Measurements from ENCODE around the gene WNT8A.
A peak's percentile ranks its signal among the peaks of the same experiment; 100 is the strongest.
"Not testable (repeated sequence)": the region's sequence is repeated elsewhere in the genome, so short reads cannot be mapped to it uniquely, and the experiment has no call there.

Gene WNT8A

GRCh38 chr5:138083702-138084101, at the start of gene WNT8A:
TSS of gene WNT8A (plus strand) at chr5:138084033. CDS start at chr5:138084128, 95 bp downstream.
- no peak for TF ChIP-seq CTCF (IDR thresholded peaks at IDR 0.05; ENCODE audit: insufficient read depth, low read length, poor library complexity, severe bottlenecking)
- H3K36me3 ChIP-seq (ENCODE audit: control insufficient read depth, insufficient read depth, low read length), result no peaks in the 10 kb centered on the region
- no peak within 1 kb of the TSS for H3K4me3 ChIP-seq (replicated peaks; ENCODE audit: low read depth, low read length)
- DNase-seq (ENCODE audit: extremely low read depth, insufficient read length), result no peak
- no peaks in the 10 kb centered on the region; the same call in 1 of the 2 replicates for H3K27me3 ChIP-seq (replicated peaks; ENCODE audit: control insufficient read depth, insufficient read depth, low read length)

- Histone ChIP-seq H3K27me3 (replicated peaks; ENCODE audit: control insufficient read depth, insufficient read depth, low read length) (no peaks in the 10 kb centered on the region), H3K4me3 (replicated peaks; ENCODE audit: low read depth, low read length) (no peak overlapping the region), H3K36me3 (ENCODE audit: control insufficient read depth, insufficient read depth, low read length) (no peaks in the 10 kb centered on the region)
- DNase-seq (ENCODE audit: extremely low read depth, insufficient read length), result peak; percentile 53
- TF ChIP-seq CTCF (IDR thresholded peaks at IDR 0.05; ENCODE audit: insufficient read depth, low read length, poor library complexity, severe bottlenecking), result peak; percentile 79
These were observed 48.0 kb upstream of the WNT8A start for GRCh38 chr5:138035605-138036537.

- Histone ChIP-seq H3K36me3 (ENCODE audit: control insufficient read depth, insufficient read depth, low read length) (no peaks in the 10 kb centered on the region), H3K4me3 (replicated peaks; ENCODE audit: low read depth, low read length) (no peak overlapping the region), H3K27me3 (replicated peaks; ENCODE audit: control insufficient read depth, insufficient read depth, low read length) (no peaks in the 10 kb centered on the region)
- no peak for DNase-seq (ENCODE audit: extremely low read depth, insufficient read length)
- no peak for TF ChIP-seq CTCF (IDR thresholded peaks at IDR 0.05; ENCODE audit: insufficient read depth, low read length, poor library complexity, severe bottlenecking)
These were observed 46.6 kb upstream of the WNT8A start for GRCh38 chr5:138037271-138037670.

- H3K4me3 ChIP-seq (replicated peaks; ENCODE audit: low read depth, low read length), result no peak overlapping the region
- no peaks in the 10 kb centered on the region for H3K27me3 ChIP-seq (replicated peaks; ENCODE audit: control insufficient read depth, insufficient read depth, low read length)
- no peak for TF ChIP-seq CTCF (IDR thresholded peaks at IDR 0.05; ENCODE audit: insufficient read depth, low read length, poor library complexity, severe bottlenecking)
- H3K36me3 ChIP-seq (ENCODE audit: control insufficient read depth, insufficient read depth, low read length), result no peaks in the 10 kb centered on the region
- DNase-seq (ENCODE audit: extremely low read depth, insufficient read length), result peak; percentile 17
These were observed 45.8 kb upstream of the WNT8A start for GRCh38 chr5:138037907-138038633.

GRCh38 chr5:138038826-138039225, 45.0 kb upstream of the WNT8A start:
- Histone ChIP-seq H3K27me3 (replicated peaks; ENCODE audit: control insufficient read depth, insufficient read depth, low read length) (no peaks in the 10 kb centered on the region), H3K36me3 (ENCODE audit: control insufficient read depth, insufficient read depth, low read length) (no peaks in the 10 kb centered on the region), H3K4me3 (replicated peaks; ENCODE audit: low read depth, low read length) (no peak overlapping the region)
- TF ChIP-seq CTCF (IDR thresholded peaks at IDR 0.05; ENCODE audit: insufficient read depth, low read length, poor library complexity, severe bottlenecking), result no peak
- DNase-seq (ENCODE audit: extremely low read depth, insufficient read length), result no peak

GRCh38 chr5:138045283-138045682, 38.5 kb upstream of the WNT8A start:
- H3K36me3 ChIP-seq (ENCODE audit: control insufficient read depth, insufficient read depth, low read length); H3K27me3 ChIP-seq (replicated peaks; ENCODE audit: control insufficient read depth, insufficient read depth, low read length); DNase-seq (ENCODE audit: extremely low read depth, insufficient read length); H3K4me3 ChIP-seq (replicated peaks; ENCODE audit: low read depth, low read length): not testable (repeated sequence)

Data from GM06990 (cell line).